Amniotic epithelial cell (primary cell): ENCODE results near the gene IGF1R.

ENCODE experiments used
- DNase-seq: peaks from one replicate; pipeline ENCODE4 v3.0.0-alpha.2; 2010; ENCODE audit warnings: low read depth

Gene IGF1R

GRCh38 chr15:98946301-98947255 lies 298.2 kb downstream of the IGF1R start:
- DNase-seq = no peak

GRCh38 chr15:98948456-98948855 lies 300.1 kb downstream of the IGF1R start:
- no peak for DNase-seq

- no peak for DNase-seq
Observed at GRCh38 chr15:98948941-98949340, 300.6 kb downstream of the IGF1R start.

- DNase-seq = no peak
Observed at GRCh38 chr15:98949624-98950023, 301.3 kb downstream of the IGF1R start.

GRCh38 chr15:98950248-98950647 lies 301.9 kb downstream of the IGF1R start:
- no peak for DNase-seq

- DNase-seq = no peak
Observed at GRCh38 chr15:98951004-98951403, 302.7 kb downstream of the IGF1R start.

GRCh38 chr15:98951493-98952320 lies 303.4 kb downstream of the IGF1R start:
- DNase-seq = no peak

GRCh38 chr15:98952381-98952803 lies 304.1 kb downstream of the IGF1R start:
- no peak for DNase-seq

- no peak for DNase-seq
Observed at GRCh38 chr15:98953000-98953787, 304.9 kb downstream of the IGF1R start.

GRCh38 chr15:98953968-98954367 lies 305.6 kb downstream of the IGF1R start:
- DNase-seq = no peak

- DNase-seq = peak; percentile 81
Observed at GRCh38 chr15:98954411-98954810, 306.1 kb downstream of the IGF1R start.

- DNase-seq = no peak
Observed at GRCh38 chr15:98955331-98955730, 307.0 kb downstream of the IGF1R start.

GRCh38 chr15:98955961-98956723 lies 307.8 kb downstream of the IGF1R start:
- no peak for DNase-seq

- DNase-seq = no peak
Observed at GRCh38 chr15:98956796-98957553, 308.6 kb downstream of the IGF1R start.

- no peak for DNase-seq
Observed at GRCh38 chr15:98957655-98958054, 309.3 kb downstream of the IGF1R start.

GRCh38 chr15:98958076-98958475 lies 309.7 kb downstream of the IGF1R start:
- DNase-seq = no peak

- no peak for DNase-seq
Observed at GRCh38 chr15:98958918-98959639, 310.7 kb downstream of the IGF1R start.

GRCh38 chr15:98959640-98960007 lies 311.3 kb downstream of the IGF1R start:
- DNase-seq = no peak

- DNase-seq = no peak
Observed at GRCh38 chr15:98960555-98961050, 312.3 kb downstream of the IGF1R start.

GRCh38 chr15:98963444-98963843 lies 315.1 kb downstream of the IGF1R start:
- no peak for DNase-seq
